Measurements from ENCODE around the gene DPYD.
A peak's percentile ranks its signal among the peaks of the same experiment; 100 is the strongest.

The DPYD gene

GRCh38 chr1:97920832-97921571, at the start of gene DPYD:
Gene DPYD, minus strand, starts transcription at chr1:97921034. Its CDS starts 112 bp downstream, at chr1:97920922.
- H3K4me1 Mint-ChIP-seq: peaks cover 22% of the 10 kb centered on the region
- ATAC-seq: peak; percentile 94
- no peaks in the 10 kb centered on the region for H3K9me3 Mint-ChIP-seq
- H3K27ac Mint-ChIP-seq: peak within 1 kb of the TSS; percentile 88
- no peaks in the 10 kb centered on the region for H3K27me3 Mint-ChIP-seq
- no peaks in the 10 kb centered on the region for H3K36me3 Mint-ChIP-seq
- peak within 1 kb of the TSS; percentile 91 for H3K4me3 Mint-ChIP-seq

- Mint-ChIP-seq H3K27ac (no peak overlapping the region), H3K27me3 (peaks cover 10% of the 10 kb centered on the region), H3K9me3 (no peaks in the 10 kb centered on the region), H3K4me1 (no peaks in the 10 kb centered on the region), H3K36me3 (no peaks in the 10 kb centered on the region), H3K4me3 (no peak overlapping the region)
- ATAC-seq: no peak
Measured at GRCh38 chr1:97960470-97960869, 39.6 kb upstream of the DPYD start.

GRCh38 chr1:97947695-97948094, 26.9 kb upstream of the DPYD start:
- ATAC-seq: no peak
- Mint-ChIP-seq H3K27ac (no peak overlapping the region), H3K4me3 (no peak overlapping the region), H3K27me3 (no peaks in the 10 kb centered on the region), H3K9me3 (no peaks in the 10 kb centered on the region), H3K36me3 (no peaks in the 10 kb centered on the region), H3K4me1 (no peaks in the 10 kb centered on the region)

GRCh38 chr1:97943354-97943753, 22.5 kb upstream of the DPYD start:
- ATAC-seq: no peak
- Mint-ChIP-seq H3K4me1 (no peaks in the 10 kb centered on the region), H3K27me3 (no peaks in the 10 kb centered on the region), H3K27ac (no peak overlapping the region), H3K4me3 (no peak overlapping the region), H3K36me3 (no peaks in the 10 kb centered on the region), H3K9me3 (no peaks in the 10 kb centered on the region)

GRCh38 chr1:97942161-97943123, 21.6 kb upstream of the DPYD start:
- H3K36me3 Mint-ChIP-seq: no peaks in the 10 kb centered on the region
- no peaks in the 10 kb centered on the region for H3K27me3 Mint-ChIP-seq
- H3K4me1 Mint-ChIP-seq: no peaks in the 10 kb centered on the region
- H3K27ac Mint-ChIP-seq: no peak overlapping the region
- H3K4me3 Mint-ChIP-seq: no peak overlapping the region
- H3K9me3 Mint-ChIP-seq: no peaks in the 10 kb centered on the region
- no peak for ATAC-seq

- no peaks in the 10 kb centered on the region for H3K27me3 Mint-ChIP-seq
- H3K4me1 Mint-ChIP-seq: no peaks in the 10 kb centered on the region
- H3K9me3 Mint-ChIP-seq: no peaks in the 10 kb centered on the region
- H3K27ac Mint-ChIP-seq: no peak overlapping the region
- no peak for ATAC-seq
- H3K36me3 Mint-ChIP-seq: no peaks in the 10 kb centered on the region
- H3K4me3 Mint-ChIP-seq: no peak overlapping the region
Measured at GRCh38 chr1:97938285-97938642, 17.4 kb upstream of the DPYD start.

- Mint-ChIP-seq H3K27me3 (no peaks in the 10 kb centered on the region), H3K4me1 (no peaks in the 10 kb centered on the region), H3K9me3 (no peaks in the 10 kb centered on the region), H3K27ac (no peak overlapping the region), H3K36me3 (no peaks in the 10 kb centered on the region), H3K4me3 (no peak overlapping the region)
- no peak for ATAC-seq
Measured at GRCh38 chr1:97936976-97937375, 16.1 kb upstream of the DPYD start.

GRCh38 chr1:97934491-97934890, 13.7 kb upstream of the DPYD start:
- H3K27me3 Mint-ChIP-seq: no peaks in the 10 kb centered on the region
- H3K27ac Mint-ChIP-seq: no peak overlapping the region
- H3K9me3 Mint-ChIP-seq: no peaks in the 10 kb centered on the region
- no peaks in the 10 kb centered on the region for H3K36me3 Mint-ChIP-seq
- ATAC-seq: no peak
- no peaks in the 10 kb centered on the region for H3K4me1 Mint-ChIP-seq
- H3K4me3 Mint-ChIP-seq: no peak overlapping the region

- Mint-ChIP-seq H3K27me3 (no peaks in the 10 kb centered on the region), H3K27ac (no peak overlapping the region), H3K4me1 (no peaks in the 10 kb centered on the region), H3K9me3 (no peaks in the 10 kb centered on the region), H3K36me3 (no peaks in the 10 kb centered on the region), H3K4me3 (no peak overlapping the region)
- ATAC-seq: no peak
Measured at GRCh38 chr1:97929874-97930851, 9.3 kb upstream of the DPYD start.

GRCh38 chr1:97926017-97926708, 5.3 kb upstream of the DPYD start:
- H3K4me3 Mint-ChIP-seq: no peak overlapping the region
- H3K9me3 Mint-ChIP-seq: no peaks in the 10 kb centered on the region
- ATAC-seq: no peak
- no peaks in the 10 kb centered on the region for H3K36me3 Mint-ChIP-seq
- no peaks in the 10 kb centered on the region for H3K27me3 Mint-ChIP-seq
- no peak overlapping the region for H3K27ac Mint-ChIP-seq
- H3K4me1 Mint-ChIP-seq: peaks cover 5% of the 10 kb centered on the region

- H3K9me3 Mint-ChIP-seq: no peaks in the 10 kb centered on the region
- peaks cover 12% of the 10 kb centered on the region for H3K4me1 Mint-ChIP-seq
- no peak overlapping the region for H3K27ac Mint-ChIP-seq
- no peak overlapping the region for H3K4me3 Mint-ChIP-seq
- H3K27me3 Mint-ChIP-seq: no peaks in the 10 kb centered on the region
- no peaks in the 10 kb centered on the region for H3K36me3 Mint-ChIP-seq
- ATAC-seq: no peak
Measured at GRCh38 chr1:97925151-97925550, 4.3 kb upstream of the DPYD start.

GRCh38 chr1:97923811-97924210, 3.0 kb upstream of the DPYD start:
- H3K36me3 Mint-ChIP-seq: no peaks in the 10 kb centered on the region
- H3K27me3 Mint-ChIP-seq: no peaks in the 10 kb centered on the region
- H3K4me3 Mint-ChIP-seq: no peak overlapping the region
- ATAC-seq: no peak
- no peak overlapping the region for H3K27ac Mint-ChIP-seq
- no peaks in the 10 kb centered on the region for H3K9me3 Mint-ChIP-seq
- peaks cover 22% of the 10 kb centered on the region for H3K4me1 Mint-ChIP-seq

- Mint-ChIP-seq H3K4me1 (peaks cover 22% of the 10 kb centered on the region), H3K27me3 (no peaks in the 10 kb centered on the region), H3K9me3 (no peaks in the 10 kb centered on the region), H3K4me3 (peak overlapping the region; percentile 91), H3K36me3 (no peaks in the 10 kb centered on the region), H3K27ac (peak overlapping the region; percentile 88)
- no peak for ATAC-seq
Measured at GRCh38 chr1:97920276-97920831, 480 bp downstream of the DPYD start.

- no peaks in the 10 kb centered on the region for H3K9me3 Mint-ChIP-seq
- no peak for ATAC-seq
- H3K4me1 Mint-ChIP-seq: peaks cover 22% of the 10 kb centered on the region
- H3K27me3 Mint-ChIP-seq: no peaks in the 10 kb centered on the region
- H3K27ac Mint-ChIP-seq: peak overlapping the region; percentile 88
- H3K36me3 Mint-ChIP-seq: no peaks in the 10 kb centered on the region
- H3K4me3 Mint-ChIP-seq: peak overlapping the region; percentile 91
Measured at GRCh38 chr1:97919585-97920261, 1.1 kb downstream of the DPYD start.

Measured in stimulated activated memory B cell treated with anti-CD40 and anti-IgM and Interleukin-4, amounts not matched to agents 10 μg/mL and 1 μg/mL and 100 μg/mL, for 72 hours (primary cell).